WI38 (cell line): ENCODE results near the gene AMT.

ENCODE experiments used
- H3K4me3 ChIP-seq: 2 replicates; pipeline ENCODE4 v1.5.1; 2011; ENCODE audit warnings: low read depth, mild to moderate bottlenecking, control low read depth, low read length
- CTCF ChIP-seq: IDR thresholded peaks from 2 replicates; pipeline ENCODE4 v1.5.1; 2012; ENCODE audit warnings: low read depth, mild to moderate bottlenecking, control low read depth, low read length

AMT gene

GRCh38 chr3:49424816-49425215 is 2.5 kb upstream of the AMT start:
- TF ChIP-seq CTCF: no peak
- H3K4me3 ChIP-seq: no peak overlapping the region

GRCh38 chr3:49421890-49422378 is 339 bp downstream of the AMT start:
- TF ChIP-seq CTCF: no peak
- H3K4me3 ChIP-seq: no peak overlapping the region

GRCh38 chr3:49417516-49418120 is 4.7 kb downstream of the AMT start:
- H3K4me3 ChIP-seq: no peak overlapping the region
- TF ChIP-seq CTCF: no peak

- no peak overlapping the region for H3K4me3 ChIP-seq
- no peak for TF ChIP-seq CTCF
Observed at GRCh38 chr3:49416867-49417266, 5.4 kb downstream of the AMT start.

- no peak overlapping the region for H3K4me3 ChIP-seq
- no peak for TF ChIP-seq CTCF
Observed at GRCh38 chr3:49415931-49416601, 6.2 kb downstream of the AMT start.

- TF ChIP-seq CTCF: no peak
- no peak overlapping the region for H3K4me3 ChIP-seq
Observed at GRCh38 chr3:49414753-49415152, 7.5 kb downstream of the AMT start.

- no peak for TF ChIP-seq CTCF
Observed at GRCh38 chr3:49413338-49413734, 8.9 kb downstream of the AMT start.

More at GRCh38 chr3:49413338-49413734, 8.9 kb downstream of the AMT start:
- peak overlapping the region; percentile 68 for H3K4me3 ChIP-seq
